Mononuclear cell (primary cell): ENCODE results near the gene APAF1. TPM values are rescaled to one million over a fixed set of nuclear protein-coding genes. Genes with fewer than 3 reads are reported as not detected.
A peak's percentile ranks its signal among the peaks of the same experiment; 100 is the strongest.
"Not testable (repeated sequence)": the region's sequence is repeated elsewhere in the genome, so short reads cannot be mapped to it uniquely, and the experiment has no call there.

Experiments
- H3K27me3 ChIP-seq: 2 replicates; pipeline ENCODE4 v1.6.0; 2011; ENCODE audit warnings: low read length, control low read depth; ENCODE audit not compliant: insufficient read depth
- H3K4me1 ChIP-seq: 2 replicates; pipeline ENCODE4 v1.5.1; 2011; ENCODE audit warnings: mild to moderate bottlenecking, low read length, control low read depth; ENCODE audit not compliant: insufficient read depth
- H3K4me3 ChIP-seq: 2 replicates; pipeline ENCODE4 v1.5.1; 2011; ENCODE audit warnings: mild to moderate bottlenecking, low read length, moderate library complexity
- H3K9me3 ChIP-seq: 2 replicates; pipeline ENCODE4 v1.5.1; 2011; ENCODE audit warnings: low read depth, mild to moderate bottlenecking, control low read depth, low read length
- total RNA-seq: library from RNA; depleted of rRNA; stranded (reverse); fragments of >200 nt; gene quantifications from one replicate; pipeline ENCODE4 v1.2.3, GENCODE V29; 2012

The APAF1 gene
- total RNA-seq = 16.2 TPM

- no peaks in the 10 kb centered on the region for H3K9me3 ChIP-seq
- H3K4me1 ChIP-seq = peaks cover 41% of the 10 kb centered on the region
Measured at GRCh38 chr12:98644712-98645571, at the start of gene APAF1, which contains the start of gene IKBIP. Gene APAF1 (plus strand): TSS chr12:98645290. CDS start chr12:98648360, 3,070 bp downstream. Gene IKBIP (minus strand): TSS chr12:98644788. CDS start chr12:98644701, 87 bp downstream.

GRCh38 chr12:98597313-98597712, 47.8 kb upstream of the APAF1 start:
- H3K4me1 ChIP-seq = peaks cover 30% of the 10 kb centered on the region
- H3K4me3 ChIP-seq, H3K9me3 ChIP-seq, H3K27me3 ChIP-seq: not testable (repeated sequence)

More at GRCh38 chr12:98644712-98645571, at the start of gene APAF1, which contains the start of gene IKBIP:
- peak within 1 kb of the TSS; percentile 74 for H3K4me3 ChIP-seq
- H3K27me3 ChIP-seq = no peaks in the 10 kb centered on the region

- Histone ChIP-seq H3K27me3 (no peaks in the 10 kb centered on the region), H3K4me1 (peaks cover 5% of the 10 kb centered on the region), H3K4me3 (no peak overlapping the region), H3K9me3 (no peaks in the 10 kb centered on the region)
Measured at GRCh38 chr12:98601924-98602323, 43.2 kb upstream of the APAF1 start.

GRCh38 chr12:98606359-98606988, 38.6 kb upstream of the APAF1 start:
- Histone ChIP-seq H3K9me3 (no peaks in the 10 kb centered on the region), H3K4me1 (peaks cover 21% of the 10 kb centered on the region), H3K4me3 (no peak overlapping the region), H3K27me3 (no peaks in the 10 kb centered on the region)

- Histone ChIP-seq H3K27me3 (no peaks in the 10 kb centered on the region), H3K9me3 (no peaks in the 10 kb centered on the region), H3K4me1 (peaks cover 49% of the 10 kb centered on the region), H3K4me3 (no peak overlapping the region)
Measured at GRCh38 chr12:98610596-98610995, 34.5 kb upstream of the APAF1 start.

- Histone ChIP-seq H3K9me3 (no peaks in the 10 kb centered on the region), H3K4me1 (peaks cover 41% of the 10 kb centered on the region), H3K27me3 (no peaks in the 10 kb centered on the region), H3K4me3 (no peak overlapping the region)
Measured at GRCh38 chr12:98612696-98613334, 32.3 kb upstream of the APAF1 start.

GRCh38 chr12:98618952-98619351, 26.1 kb upstream of the APAF1 start:
- Histone ChIP-seq H3K9me3 (no peaks in the 10 kb centered on the region), H3K4me3 (no peak overlapping the region), H3K27me3 (no peaks in the 10 kb centered on the region), H3K4me1 (peaks cover 36% of the 10 kb centered on the region)

GRCh38 chr12:98635657-98636323, 9.3 kb upstream of the APAF1 start:
- no peak overlapping the region for H3K4me3 ChIP-seq

GRCh38 chr12:98637068-98637467, 8.0 kb upstream of the APAF1 start:
- H3K4me1 ChIP-seq = peaks cover 28% of the 10 kb centered on the region
- H3K27me3 ChIP-seq = no peaks in the 10 kb centered on the region
- H3K9me3 ChIP-seq = no peaks in the 10 kb centered on the region
- H3K4me3 ChIP-seq = no peak overlapping the region

More at GRCh38 chr12:98635657-98636323, 9.3 kb upstream of the APAF1 start:
- Histone ChIP-seq H3K9me3 (no peaks in the 10 kb centered on the region), H3K27me3 (no peaks in the 10 kb centered on the region), H3K4me1 (peaks cover 19% of the 10 kb centered on the region)

- H3K9me3 ChIP-seq = no peaks in the 10 kb centered on the region
- H3K27me3 ChIP-seq = no peaks in the 10 kb centered on the region
- H3K4me3 ChIP-seq = no peak overlapping the region
- peaks cover 36% of the 10 kb centered on the region for H3K4me1 ChIP-seq
Measured at GRCh38 chr12:98638009-98638408, 7.1 kb upstream of the APAF1 start.

- H3K9me3 ChIP-seq = no peaks in the 10 kb centered on the region
- H3K4me1 ChIP-seq = peaks cover 44% of the 10 kb centered on the region
- no peaks in the 10 kb centered on the region for H3K27me3 ChIP-seq
- H3K4me3 ChIP-seq = no peak overlapping the region
Measured at GRCh38 chr12:98639491-98639890, 5.6 kb upstream of the APAF1 start.

GRCh38 chr12:98642801-98643200, 2.3 kb upstream of the APAF1 start:
- not testable (repeated sequence) for H3K4me3 ChIP-seq, H3K27me3 ChIP-seq, H3K9me3 ChIP-seq
- H3K4me1 ChIP-seq = peaks cover 56% of the 10 kb centered on the region

GRCh38 chr12:98644433-98644711, 718 bp upstream of the APAF1 start:
- Histone ChIP-seq H3K27me3 (no peaks in the 10 kb centered on the region), H3K9me3 (no peaks in the 10 kb centered on the region), H3K4me1 (peaks cover 43% of the 10 kb centered on the region), H3K4me3 (peak overlapping the region; percentile 74)

- peaks cover 39% of the 10 kb centered on the region for H3K4me1 ChIP-seq
- H3K9me3 ChIP-seq = no peaks in the 10 kb centered on the region
- peak overlapping the region; percentile 74 for H3K4me3 ChIP-seq
- no peaks in the 10 kb centered on the region for H3K27me3 ChIP-seq
Measured at GRCh38 chr12:98645572-98646067, 530 bp downstream of the APAF1 start.
